Calu3 (cell line): ENCODE data around the gene SYT12. TPM values are rescaled to one million over a fixed set of nuclear protein-coding genes. Genes with fewer than 3 reads are reported as not detected.

ENCODE experiments used
- BruUV-seq: library from RNA; stranded (reverse); fragments of 400-500 nt; replicated peaks from 2 replicates; lab custom pipeline; 2021; lab: Mats Ljungman, UMichigan
- CTCF ChIA-PET: fragments of 300-600 bp; sonication (Branson Sonifier 250); formaldehyde crosslinking; loops from one replicate; lab custom pipeline; 2022; ENCODE audit warnings: antibody characterized with exemption; lab: Charles Lee
- DNase-seq: peaks from one replicate; pipeline ENCODE4 v3.0.0; 2022
- H3K27ac Mint-ChIP-seq: one replicate; pipeline ENCODE4 v1.8.0; 2022; ENCODE audit warnings: mixed read lengths; ENCODE audit not compliant: unreplicated experiment
- H3K27me3 Mint-ChIP-seq: one replicate; pipeline ENCODE4 v1.8.0; 2022; ENCODE audit warnings: mixed read lengths; ENCODE audit not compliant: unreplicated experiment
- H3K36me3 Mint-ChIP-seq: one replicate; pipeline ENCODE4 v1.8.0; 2022; ENCODE audit warnings: mild to moderate bottlenecking, moderate library complexity, mixed read lengths; ENCODE audit not compliant: insufficient read depth, unreplicated experiment
- H3K4me1 Mint-ChIP-seq: one replicate; pipeline ENCODE4 v1.8.0; 2022; ENCODE audit warnings: mild to moderate bottlenecking, low read depth, mixed read lengths; ENCODE audit not compliant: unreplicated experiment
- H3K4me3 Mint-ChIP-seq: one replicate; pipeline ENCODE4 v1.8.0; 2022; ENCODE audit warnings: mild to moderate bottlenecking, low read depth, moderate library complexity, mixed read lengths; ENCODE audit not compliant: unreplicated experiment
- H3K9me3 Mint-ChIP-seq: one replicate; pipeline ENCODE4 v1.8.0; 2022; ENCODE audit warnings: low read depth, mixed read lengths; ENCODE audit not compliant: unreplicated experiment
- CTCF ChIP-seq: fragments of 200-600 bp; IDR thresholded peaks from one replicate; pipeline ENCODE4 v1.8.0; 2022; ENCODE audit warnings: antibody characterized with exemption; ENCODE audit not compliant: unreplicated experiment
- intact Hi-C: fragments of 100-400 bp; cut with micrococcal nuclease; formaldehyde crosslinking; loops from one replicate; pipeline ENCODE4 v1.10.0; 2022; ENCODE audit not compliant: unreplicated experiment
- total RNA-seq: library from RNA; stranded (reverse); gene quantifications from 2 replicates; pipeline ENCODE4 v1.2.3, GENCODE V29; 2022

Gene SYT12
- total RNA-seq, 1 experiment from 2014 or later = 6.4 TPM

GRCh38 chr11:67015048-67015447 lies 7.9 kb upstream of the SYT12 start:
- H3K27ac Mint-ChIP-seq = no peak overlapping the region
- intact Hi-C loops = no loop called here
- no TSS peak for BruUV-seq
- CTCF ChIA-PET = no interaction called here
- no peaks in the 10 kb centered on the region for H3K27me3 Mint-ChIP-seq
- no peaks in the 10 kb centered on the region for H3K4me1 Mint-ChIP-seq
- TF ChIP-seq CTCF = no peak
- H3K36me3 Mint-ChIP-seq = no peaks in the 10 kb centered on the region
- DNase-seq = no peak
- no peak overlapping the region for H3K4me3 Mint-ChIP-seq
- no peaks in the 10 kb centered on the region for H3K9me3 Mint-ChIP-seq

- BruUV-seq = no TSS peak
- Mint-ChIP-seq H3K9me3 (no peaks in the 10 kb centered on the region), H3K27me3 (no peaks in the 10 kb centered on the region), H3K27ac (no peak overlapping the region), H3K4me3 (no peak overlapping the region), H3K4me1 (peaks cover under 1% of the 10 kb centered on the region), H3K36me3 (no peaks in the 10 kb centered on the region)
- CTCF ChIA-PET = interaction anchor here (0.8 to 1.0 kb wide), 2 partner anchors 10 to 11 kb away, joined by 3 to 5 read pairs; no protein-coding TSS in a partner anchor
- intact Hi-C loops = no loop called here
- no peak for TF ChIP-seq CTCF
- no peak for DNase-seq
Measured at GRCh38 chr11:67016550-67016949, 6.4 kb upstream of the SYT12 start.

GRCh38 chr11:67020949-67021348 lies 2.0 kb upstream of the SYT12 start:
- TF ChIP-seq CTCF = no peak
- H3K27ac Mint-ChIP-seq = no peak overlapping the region
- no peak for DNase-seq
- intact Hi-C loops = no loop called here
- no TSS peak for BruUV-seq
- H3K9me3 Mint-ChIP-seq = no peaks in the 10 kb centered on the region
- peaks cover 13% of the 10 kb centered on the region for H3K27me3 Mint-ChIP-seq
- CTCF ChIA-PET = no interaction called here
- H3K4me1 Mint-ChIP-seq = peaks cover 26% of the 10 kb centered on the region
- H3K4me3 Mint-ChIP-seq = no peak overlapping the region
- H3K36me3 Mint-ChIP-seq = peaks cover 15% of the 10 kb centered on the region

- Mint-ChIP-seq H3K36me3 (peaks cover 15% of the 10 kb centered on the region), H3K9me3 (no peaks in the 10 kb centered on the region), H3K27me3 (peaks cover 13% of the 10 kb centered on the region), H3K4me1 (peaks cover 28% of the 10 kb centered on the region), H3K27ac (peak overlapping the region; percentile 47), H3K4me3 (peak overlapping the region; percentile 75)
- BruUV-seq = no TSS peak
- CTCF ChIA-PET = interaction anchor here (0.7 to 1.4 kb wide), 3 partner anchors 10 to 180 kb away, joined by 4 to 5 read pairs (median 5); no protein-coding TSS in a partner anchor
- intact Hi-C loops = no loop called here
- DNase-seq = peak; percentile 87
- no peak for TF ChIP-seq CTCF
Measured at GRCh38 chr11:67022341-67022933, 497 bp upstream of the SYT12 start.
